Loucy (cell line): ENCODE measurements around the gene CD38.

Experiments
- H2AFZ ChIP-seq: fragments of 200-600 bp; sonication (generic); 2 replicates; pipeline ENCODE4 v1.6.0; 2016; ENCODE audit warnings: antibody characterized with exemption, mild to moderate bottlenecking, low read length, moderate library complexity
- H3F3A ChIP-seq: fragments of 200-600 bp; 2 replicates; pipeline ENCODE4 v1.6.0; 2016; ENCODE audit warnings: antibody characterized with exemption, low read depth, mild to moderate bottlenecking
- H3K27me3 ChIP-seq: fragments of 200-600 bp; sonication (generic); 2 replicates; pipeline ENCODE4 v1.6.1; 2014; ENCODE audit warnings: low read length, mild to moderate bottlenecking; ENCODE audit not compliant: insufficient read depth, poor library complexity, severe bottlenecking
- H3K36me3 ChIP-seq: fragments of 200-600 bp; sonication (generic); 2 replicates; pipeline ENCODE4 v1.6.1; 2016; ENCODE audit warnings: low read length; ENCODE audit not compliant: insufficient read depth
- H3K4me1 ChIP-seq: fragments of 200-600 bp; sonication (generic); 2 replicates; pipeline ENCODE4 v1.5.1; 2014; ENCODE audit warnings: low read length, mild to moderate bottlenecking; ENCODE audit not compliant: insufficient read depth, poor library complexity, severe bottlenecking
- H3K4me2 ChIP-seq: fragments of 200-600 bp; sonication (generic); 2 replicates; pipeline ENCODE4 v1.6.0; 2014; ENCODE audit warnings: antibody characterized with exemption, low read length, low read depth, mild to moderate bottlenecking; ENCODE audit not compliant: poor library complexity, severe bottlenecking
- H3K4me3 ChIP-seq: fragments of 200-600 bp; sonication (generic); 2 replicates; pipeline ENCODE4 v1.5.1; 2014; ENCODE audit warnings: low read length, mild to moderate bottlenecking, mixed read lengths; ENCODE audit not compliant: poor library complexity, severe bottlenecking
- H3K79me2 ChIP-seq: fragments of 200-600 bp; sonication (generic); 2 replicates; pipeline ENCODE4 v1.6.1; 2014; ENCODE audit warnings: low read length; ENCODE audit not compliant: insufficient read depth
- H3K9ac ChIP-seq: fragments of 200-600 bp; sonication (generic); 2 replicates; pipeline ENCODE4 v1.6.0; 2014; ENCODE audit warnings: mild to moderate bottlenecking, low read depth, low read length, moderate library complexity; ENCODE audit not compliant: poor library complexity, severe bottlenecking
- H3K9me2 ChIP-seq: fragments of 200-600 bp; sonication (generic); replicated peaks from 2 replicates; pipeline ENCODE4 v1.6.1; 2016; ENCODE audit warnings: low read depth, low read length, mixed read lengths
- H3K9me3 ChIP-seq: fragments of 200-600 bp; sonication (generic); 2 replicates; pipeline ENCODE4 v1.6.1; 2014; ENCODE audit warnings: mild to moderate bottlenecking, antibody characterized with exemption, low read length, low read depth; ENCODE audit not compliant: insufficient read depth
- H4K20me1 ChIP-seq: fragments of 200-600 bp; sonication (generic); 2 replicates; pipeline ENCODE4 v1.6.0; 2014; ENCODE audit warnings: antibody characterized with exemption, low read length, mild to moderate bottlenecking; ENCODE audit not compliant: insufficient read depth, poor library complexity, severe bottlenecking
- CTCF ChIP-seq: fragments of 200-600 bp; sonication (generic); conservative IDR thresholded peaks from 2 replicates; pipeline ENCODE4 v1.5.1; 2014; ENCODE audit warnings: mild to moderate bottlenecking, antibody characterized with exemption, low read length
- EZH2phosphoT487 ChIP-seq: fragments of 200-600 bp; IDR thresholded peaks from 2 replicates; pipeline ENCODE4 v1.6.1; 2018; ENCODE audit warnings: antibody characterized with exemption, mild to moderate bottlenecking, moderate library complexity, borderline replicate concordance

CD38 gene

DNA sequence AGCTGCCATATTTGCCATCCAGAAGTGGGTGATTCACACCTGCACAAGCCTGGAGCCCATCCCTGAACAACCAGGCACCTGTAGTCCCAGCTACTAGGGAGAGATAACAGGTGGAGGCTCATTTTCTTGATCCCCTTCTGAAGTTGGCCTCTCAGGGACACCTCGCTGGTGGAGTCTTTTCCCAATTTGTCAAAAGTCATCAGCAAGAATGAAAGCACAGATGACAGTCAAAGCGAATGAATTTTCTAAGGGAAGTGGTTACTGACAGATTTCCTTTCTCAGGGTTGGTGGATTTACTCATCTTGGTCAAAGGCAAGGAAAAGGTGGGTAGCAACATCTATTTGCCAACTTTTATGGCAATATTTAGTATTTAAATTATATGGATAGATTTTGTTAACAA is 123.9 kb downstream of the CD38 start:
- no peak overlapping the region for H3K9ac ChIP-seq
- no peaks in the 10 kb centered on the region for H3K9me2 ChIP-seq

DNA sequence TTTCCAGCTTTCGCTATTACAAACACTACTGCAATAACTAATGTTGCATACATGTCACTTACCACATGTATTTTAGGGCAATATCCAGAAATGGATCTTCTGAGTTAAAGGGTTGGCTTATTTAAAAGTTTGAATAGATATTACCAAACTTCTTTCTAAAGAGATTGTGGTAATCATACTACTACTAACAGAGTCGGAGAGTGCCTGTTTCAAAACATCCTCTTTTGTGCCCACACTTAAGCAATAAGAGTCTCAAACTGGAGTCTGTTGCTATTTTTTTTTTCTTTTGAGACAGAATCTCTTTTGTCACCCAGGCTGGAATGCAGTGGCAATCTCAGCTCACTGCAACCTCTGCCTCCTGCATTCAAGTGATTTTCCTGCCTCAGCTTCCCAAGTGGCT is 124.6 kb downstream of the CD38 start:
- Histone ChIP-seq H3K36me3 (no peaks in the 10 kb centered on the region), H3K9me2 (no peaks in the 10 kb centered on the region), H4K20me1 (no peaks in the 10 kb centered on the region), H3K79me2 (no peaks in the 10 kb centered on the region), H3K4me1 (no peaks in the 10 kb centered on the region), H3K9me3 (no peaks in the 10 kb centered on the region), H3K9ac (no peak overlapping the region), H3K27me3 (peaks cover 8% of the 10 kb centered on the region), H2AFZ (no peak overlapping the region), H3K4me3 (no peak overlapping the region), H3F3A (no peaks in the 10 kb centered on the region), H3K4me2 (no peak overlapping the region)
- TF ChIP-seq EZH2phosphoT487 (no peak), CTCF (no peak)

More for the DNA sequence above, 123.9 kb downstream of the CD38 start:
- no peak overlapping the region for H3K4me2 ChIP-seq
- no peaks in the 10 kb centered on the region for H3K36me3 ChIP-seq
- H4K20me1 ChIP-seq = no peaks in the 10 kb centered on the region
- no peak overlapping the region for H2AFZ ChIP-seq
- H3K4me3 ChIP-seq = no peak overlapping the region
- no peaks in the 10 kb centered on the region for H3K79me2 ChIP-seq
- no peaks in the 10 kb centered on the region for H3K9me3 ChIP-seq
- TF ChIP-seq CTCF (no peak), EZH2phosphoT487 (no peak)
- no peaks in the 10 kb centered on the region for H3K4me1 ChIP-seq
- no peaks in the 10 kb centered on the region for H3F3A ChIP-seq
- peaks cover 11% of the 10 kb centered on the region for H3K27me3 ChIP-seq
